B cell (primary cell): ENCODE measurements around the gene UTP11. TPM values are rescaled to one million over a fixed set of nuclear protein-coding genes. Genes with fewer than 3 reads are reported as not detected.

Experiments
- ATAC-seq: fragments of 200-7000 bp; cut with Tn5 transposase; one replicate; pipeline ENCODE4 v1.10.0; 2021; ENCODE audit warnings: low read depth, mild to moderate bottlenecking, moderate number of reproducible peaks, moderate library complexity
- CTCF ChIA-PET: fragments of 350-600 bp; sonication (Branson Sonifier 250); formaldehyde crosslinking; loops from one replicate; lab custom pipeline; 2021; ENCODE audit warnings: antibody characterized with exemption, inconsistent platforms; lab: Charles Lee
- POLR2A ChIA-PET: fragments of 350-600 bp; sonication (Branson Sonifier 250); formaldehyde crosslinking; loops from one replicate; lab custom pipeline; 2021; ENCODE audit warnings: antibody characterized with exemption; lab: Charles Lee
- DNase-seq: peaks from one replicate; pipeline ENCODE4 v3.0.0; 2013
- H2AFZ ChIP-seq: 2 replicates; pipeline ENCODE4 v1.6.1; 2012; ENCODE audit warnings: mild to moderate bottlenecking, low read depth, low read length; ENCODE audit not compliant: insufficient read depth, poor library complexity, severe bottlenecking
- H3K27ac ChIP-seq, 2 donors: 1 replicate in 1 of 2; 2 replicates in 1 of 2; pipeline ENCODE4 v1.5.1; 2012 to 2013; ENCODE audit warnings: low read length in 2 of 2, mild to moderate bottlenecking in 2 of 2, moderate library complexity in 1 of 2
- H3K27me3 ChIP-seq, 4 experiments: fragments of 200-600 bp in 1 of 4; sonication (generic) in 1 of 4; replicated peaks in 1 of 4; 1 replicate in 2 of 4; 2 replicates in 2 of 4; pipeline versions ENCODE4 v1.6.1 to v1.7.0; 2013 to 2016; ENCODE audit warnings: low read length in 3 of 4, mild to moderate bottlenecking in 2 of 4, mixed read lengths in 1 of 4, moderate library complexity in 1 of 4; ENCODE audit not compliant: insufficient read depth in 4 of 4, control insufficient read depth in 3 of 4; ENCODE audit errors: control extremely low read depth in 1 of 4
- H3K36me3 ChIP-seq, 2 experiments: replicated peaks in 1 of 2; 1 replicate in 1 of 2; 2 replicates in 1 of 2; pipeline versions ENCODE4 v1.6.1 to v1.7.1; 2013; ENCODE audit warnings: low read length in 1 of 2; ENCODE audit not compliant: insufficient read depth in 2 of 2, control insufficient read depth in 1 of 2; ENCODE audit errors: control extremely low read depth in 1 of 2, extremely low read depth in 1 of 2
- H3K4me1 ChIP-seq, 2 donors: fragments of 200-600 bp in 1 of 2; sonication (generic) in 1 of 2; 1 replicate in 1 of 2; 2 replicates in 1 of 2; pipeline versions ENCODE4 v1.5.1 to v1.6.1; 2013 to 2017; ENCODE audit warnings: low read length in 2 of 2; ENCODE audit not compliant: control insufficient read depth in 2 of 2, insufficient read depth in 2 of 2
- H3K4me2 ChIP-seq: replicated peaks from 2 replicates; pipeline ENCODE3; 2012; ENCODE audit warnings: mild to moderate bottlenecking, low read depth, low read length; ENCODE audit not compliant: poor library complexity, severe bottlenecking
- H3K4me3 ChIP-seq, 5 experiments: fragments of 200-600 bp in 1 of 5; sonication (generic) in 1 of 5; 1 replicate in 3 of 5; 2 replicates in 2 of 5; pipeline versions ENCODE4 v1.5.1 to v1.7.0; 2011 to 2016; ENCODE audit warnings: low read length in 4 of 5, mild to moderate bottlenecking in 4 of 5, low read depth in 2 of 5, control low read depth in 1 of 5, moderate library complexity in 1 of 5; ENCODE audit not compliant: insufficient read depth in 1 of 5; ENCODE audit errors: control extremely low read depth in 1 of 5, extremely low read depth in 1 of 5
- H3K79me2 ChIP-seq: fragments of 200-600 bp; sonication (generic); one replicate; pipeline ENCODE4 v1.6.0; 2016; ENCODE audit warnings: low read length; ENCODE audit not compliant: control insufficient read depth, insufficient read depth
- H3K9ac ChIP-seq: fragments of 200-600 bp; sonication (generic); 2 replicates; pipeline ENCODE4 v1.6.1; 2017; ENCODE audit warnings: mild to moderate bottlenecking, low read length, moderate library complexity
- H3K9me3 ChIP-seq, 3 donors: one replicate each; pipeline versions ENCODE4 v1.6.1 to v1.7.1; 2013; ENCODE audit warnings: low read length in 2 of 3; ENCODE audit not compliant: control insufficient read depth in 2 of 3, insufficient read depth in 1 of 3; ENCODE audit errors: control extremely low read depth in 1 of 3
- H4K20me1 ChIP-seq: 2 replicates; pipeline ENCODE4 v1.6.0; 2012; ENCODE audit warnings: mild to moderate bottlenecking, low read length; ENCODE audit not compliant: insufficient read depth, control insufficient read depth, poor library complexity, severe bottlenecking
- H3K27ac Mint-ChIP-seq: one replicate; pipeline ENCODE4 v1.8.0; 2021; ENCODE audit warnings: mixed read lengths
- H3K27me3 Mint-ChIP-seq: one replicate; pipeline ENCODE4 v1.8.0; 2021; ENCODE audit warnings: mixed read lengths
- H3K4me1 Mint-ChIP-seq: one replicate; pipeline ENCODE4 v1.8.0; 2021; ENCODE audit warnings: mixed read lengths
- H3K4me3 Mint-ChIP-seq: one replicate; pipeline ENCODE4 v1.8.0; 2021; ENCODE audit warnings: mixed read lengths
- H3K9me3 Mint-ChIP-seq: one replicate; pipeline ENCODE4 v1.8.0; 2022; ENCODE audit warnings: mixed read lengths; ENCODE audit not compliant: insufficient read depth
- CTCF ChIP-seq: fragments of 200-600 bp; IDR thresholded peaks from one replicate; pipeline ENCODE4 v1.8.0; 2022; ENCODE audit warnings: antibody characterized with exemption, mild to moderate bottlenecking
- EZH2 ChIP-seq: IDR thresholded peaks from 2 replicates; pipeline ENCODE4 v1.6.1; 2012; ENCODE audit warnings: borderline replicate concordance, low read depth, mild to moderate bottlenecking, moderate library complexity, low read length; ENCODE audit not compliant: insufficient read depth, poor library complexity, severe bottlenecking
- WGBS: methylation state at CpG from one replicate; pipeline ENCODE4 v1.1.5; 2013; ENCODE audit warnings: missing lambda C conversion rate; ENCODE audit not compliant: insufficient coverage; 5-methylcytosine and 5-hydroxymethylcytosine counted together
- intact Hi-C: fragments of 100-400 bp; cut with micrococcal nuclease; formaldehyde crosslinking; loops from one replicate; pipeline ENCODE4 v1.10.0; 2022
- polyA plus RNA-seq: library from polyadenylated mRNA; depleted of rRNA; stranded (reverse); fragments of >200 nt; gene quantifications from 2 replicates; pipeline ENCODE4 v1.2.3, GENCODE V29; 2012
- total RNA-seq, 2 donors: library from RNA; stranded (reverse); fragments of 120-200 nt in 1 of 2; gene quantifications; 1 replicate in 1 of 2; 2 replicates in 1 of 2; pipeline versions ENCODE4 v1.2.3 to v1.2.4, GENCODE V29; 2013 to 2022

Gene UTP11
- total and polyA plus RNA-seq, 2 donors (not counting 1 experiment from before 2014, with no cell fraction given) = 6.0 to 16.8 TPM

GRCh38 chr1:38041936-38042834 lies 29.7 kb downstream of the UTP11 start:
- Histone ChIP-seq H3K4me2 (no peak overlapping the region), H2AFZ (no peak overlapping the region), H4K20me1 (no peaks in the 10 kb centered on the region), H3K4me3 (no peak overlapping the region), H3K79me2 (no peaks in the 10 kb centered on the region), H3K36me3 (no peaks in the 10 kb centered on the region), H3K27me3 (peaks cover 0 to 68% (median 44%) of the 10 kb centered on the region in 4 experiments), H3K9me3 (peaks cover 0 to 21% (median 0%) of the 10 kb centered on the region in 3 donors), H3K4me1 (peaks cover 18 to 24% of the 10 kb centered on the region in 2 donors), H3K27ac (no peak overlapping the region), H3K9ac (no peak overlapping the region)
- ChIA-PET POLR2A (no interaction called here), CTCF (interaction anchor here (1.2 to 1.6 kb wide), 2 partner anchors 14 to 26 kb away, joined by 3 read pairs; no protein-coding TSS in a partner anchor)
- WGBS = 86% methylated on average over 18 of the region's 21 CpGs
- intact Hi-C loops = no loop called here
- no peak for ATAC-seq
- TF ChIP-seq EZH2 = no peak
- TF ChIP-seq CTCF = no peak
- Mint-ChIP-seq H3K27me3 (peaks cover 58% of the 10 kb centered on the region), H3K4me1 (peaks cover 11% of the 10 kb centered on the region), H3K27ac (no peak overlapping the region), H3K4me3 (no peak overlapping the region), H3K9me3 (no peaks in the 10 kb centered on the region)
- DNase-seq = no peak
